Lung microvascular endothelial cell (primary cell): ENCODE measurements around the gene NOS3. TPM values are rescaled to one million over a fixed set of nuclear protein-coding genes. Genes with fewer than 3 reads are reported as not detected.
"Not testable (repeated sequence)": the region's sequence is repeated elsewhere in the genome, so short reads cannot be mapped to it uniquely, and the experiment has no call there.

Experiments used
- DNase-seq, 2 donors: peaks; one replicate each; pipeline versions ENCODE4 v3.0.0 to v3.0.0-alpha.2; 2010; ENCODE audit warnings: low read depth in 2 of 2
- total RNA-seq: library from RNA; depleted of rRNA; stranded (reverse); fragments of >200 nt; gene quantifications from 2 replicates; pipeline ENCODE4 v1.2.1, GENCODE V29; 2014

NOS3 gene
- total RNA-seq, 1 donor from 2014 or later: 25.0 TPM

GRCh38 chr7:150999497-151000230, 8.8 kb downstream of the NOS3 start:
- DNase-seq: no peak

DNA sequence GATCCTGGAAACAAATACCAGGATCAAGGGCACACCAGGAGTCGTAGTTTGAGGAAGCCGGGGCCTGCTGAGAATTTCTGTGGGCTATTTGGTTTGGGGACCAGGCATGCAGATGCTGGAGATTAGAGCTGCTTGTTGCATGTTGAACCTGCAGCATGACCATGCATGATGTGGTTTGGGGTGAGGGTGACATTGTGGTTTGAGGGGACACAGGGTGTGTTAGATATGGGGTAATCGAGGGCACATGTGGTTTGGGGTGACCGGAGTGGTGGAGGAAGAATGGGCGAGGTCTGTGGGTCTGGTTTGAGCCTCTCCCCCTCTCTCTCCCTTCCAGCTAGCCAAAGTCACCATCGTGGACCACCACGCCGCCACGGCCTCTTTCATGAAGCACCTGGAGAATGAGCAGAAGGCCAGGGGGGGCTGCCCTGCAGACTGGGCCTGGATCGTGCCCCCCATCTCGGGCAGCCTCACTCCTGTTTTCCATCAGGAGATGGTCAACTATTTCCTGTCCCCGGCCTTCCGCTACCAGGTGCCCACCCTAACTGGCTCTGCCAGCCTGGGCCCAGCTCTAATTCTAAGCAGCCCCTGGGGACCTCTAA, 10.2 kb downstream of the NOS3 start:
- no peak for DNase-seq

GRCh38 chr7:151001546-151001945, 10.7 kb downstream of the NOS3 start:
- DNase-seq: no peak

- DNase-seq: peak; percentile 87 to 93
Measured at GRCh38 chr7:151003572-151003971, 12.8 kb downstream of the NOS3 start.

GRCh38 chr7:151005566-151005965, 14.7 kb downstream of the NOS3 start:
- no peak for DNase-seq

- no peak for DNase-seq
Measured at GRCh38 chr7:151006590-151007300, 15.9 kb downstream of the NOS3 start.

GRCh38 chr7:151007469-151007898, 16.7 kb downstream of the NOS3 start:
- DNase-seq: peak; percentile 42 to 44

- peak; percentile 84 to 89 for DNase-seq
Measured at GRCh38 chr7:151008143-151008510, 17.3 kb downstream of the NOS3 start.

GRCh38 chr7:151008511-151009323, 17.9 kb downstream of the NOS3 start:
- peak; percentile 75 to 76 for DNase-seq

DNA sequence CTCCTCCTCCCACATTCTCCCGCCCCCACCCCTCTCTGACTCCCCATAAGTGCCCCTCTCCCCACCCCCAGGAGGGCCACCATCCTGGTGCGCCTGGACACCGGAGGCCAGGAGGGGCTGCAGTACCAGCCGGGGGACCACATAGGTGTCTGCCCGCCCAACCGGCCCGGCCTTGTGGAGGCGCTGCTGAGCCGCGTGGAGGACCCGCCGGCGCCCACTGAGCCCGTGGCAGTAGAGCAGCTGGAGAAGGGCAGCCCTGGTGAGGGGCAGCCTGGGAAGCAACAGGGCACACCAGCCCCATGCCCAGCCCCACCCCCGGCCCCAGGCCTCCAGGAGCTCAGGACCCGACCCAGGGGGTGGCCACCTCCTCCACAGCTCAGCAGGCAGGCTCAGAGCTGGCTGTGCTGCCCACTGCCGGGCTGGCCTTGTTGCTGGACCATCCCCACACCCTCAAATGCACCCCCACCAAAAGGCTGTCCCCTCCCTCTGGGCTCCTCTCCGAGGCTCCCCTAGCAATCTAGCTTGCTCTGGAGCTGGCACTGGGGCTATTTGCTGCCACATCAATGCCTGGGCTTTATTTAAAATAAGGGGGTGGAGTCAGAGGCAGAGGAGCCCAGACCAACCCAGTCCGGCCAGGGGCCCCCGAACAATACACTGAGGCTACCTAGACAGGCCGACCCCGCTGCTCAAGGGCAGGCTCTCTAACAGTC, 18.7 kb downstream of the NOS3 start:
- no peak for DNase-seq

- DNase-seq: no peak
Measured at GRCh38 chr7:151010037-151010306, 19.2 kb downstream of the NOS3 start.

GRCh38 chr7:151010307-151011096, 19.7 kb downstream of the NOS3 start:
- DNase-seq: no peak

DNA sequence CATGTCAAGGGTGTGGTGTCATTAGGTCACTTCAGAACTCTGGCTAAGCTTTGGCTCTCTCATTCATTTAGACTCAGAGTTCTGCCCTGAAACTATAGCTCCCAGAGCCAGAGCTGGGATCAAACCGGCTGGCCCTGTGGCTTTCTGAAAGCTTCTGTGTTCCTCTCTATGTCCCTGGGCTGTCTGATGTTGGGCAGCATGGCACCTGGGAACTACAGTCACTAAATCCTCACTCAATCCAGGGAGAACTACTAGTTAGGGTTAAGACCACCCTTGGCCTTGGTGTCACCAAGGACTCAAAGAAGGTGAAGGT, 20.2 kb downstream of the NOS3 start:
- DNase-seq: no peak

- not testable (repeated sequence) for DNase-seq
Measured at GRCh38 chr7:151011616-151012015, 20.8 kb downstream of the NOS3 start.

- DNase-seq: peak in 1 of 2 donors; percentile 20
Measured at GRCh38 chr7:151012031-151012692, 21.3 kb downstream of the NOS3 start.

GRCh38 chr7:151012911-151013347, 22.1 kb downstream of the NOS3 start:
- DNase-seq: peak; percentile 18 to 60

- no peak for DNase-seq
Measured at GRCh38 chr7:151013356-151013732, 22.5 kb downstream of the NOS3 start.

- peak in 1 of 2 donors; percentile 58 for DNase-seq
Measured at GRCh38 chr7:151013733-151014497, 23.1 kb downstream of the NOS3 start.

DNA sequence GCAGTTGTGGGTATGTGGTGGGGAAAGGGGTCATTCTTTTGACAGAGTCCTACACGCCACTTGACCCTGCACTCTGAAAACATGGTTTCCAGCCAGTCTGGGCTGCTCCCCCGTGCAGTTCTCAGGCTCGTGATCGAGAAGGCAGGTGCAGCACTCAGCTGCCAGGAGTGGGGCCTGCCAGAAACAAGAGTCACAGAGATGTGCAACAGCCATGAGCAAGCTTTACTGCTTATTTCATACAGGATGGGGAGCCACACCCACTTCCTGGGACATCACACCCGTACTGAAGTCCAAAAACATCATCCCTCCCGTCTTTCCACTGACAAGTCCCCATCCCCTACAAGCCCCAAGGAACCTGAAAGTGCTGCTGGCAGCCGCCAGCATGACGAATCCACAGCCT, 24.1 kb downstream of the NOS3 start:
- no peak for DNase-seq
